ENCODE results near the gene RILP. TPM values are rescaled to one million over a fixed set of nuclear protein-coding genes. Genes with fewer than 3 reads are reported as not detected.

RILP gene
- total RNA-seq, 1 experiment from 2014 or later: 11.6 TPM

DNA sequence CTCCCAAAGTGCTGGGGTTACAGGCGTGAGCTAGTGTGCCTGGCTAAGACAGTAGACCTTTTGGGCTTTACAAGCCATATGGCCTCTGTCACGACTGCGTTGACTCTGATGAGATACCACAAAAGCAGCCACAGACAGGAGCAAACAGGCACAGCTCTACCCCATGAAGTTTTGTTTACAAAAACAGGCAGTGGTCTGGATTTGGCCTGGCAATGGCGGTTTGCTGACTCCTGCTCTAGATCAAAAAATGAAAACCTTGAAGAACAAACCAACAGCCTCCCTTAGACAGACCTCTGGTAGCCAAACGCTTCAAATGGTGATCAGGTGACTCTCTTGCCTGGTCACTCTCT, 41.7 kb downstream of the RILP start:
- no TSS peak for BruUV-seq (replicated peaks)
- H3K4me1 ChIP-seq (ENCODE audit: control insufficient read depth in 1 of 2, insufficient read depth in 2 of 2, low read length in 2 of 2): no peaks in the 10 kb centered on the region
- no peaks in the 10 kb centered on the region for H3K27me3 ChIP-seq (ENCODE audit: insufficient read depth, low read length)
- no peak overlapping the region for H3K4me2 ChIP-seq (ENCODE audit: low read length)
- no peak overlapping the region for H3K27ac ChIP-seq (ENCODE audit: low read depth, low read length)
- H3K4me3 ChIP-seq (replicated peaks in 1 of 2; ENCODE audit: low read depth in 1 of 2, low read length in 2 of 2): no peak overlapping the region
- TF ChIP-seq CBX3 (IDR thresholded peaks at IDR 0.05; ENCODE audit: low read depth) (no peak), TCF7L2 (IDR thresholded peaks at IDR 0.05; ENCODE audit: borderline replicate concordance, extremely low read depth, insufficient read depth, insufficient read length) (no peak), ZBTB33 (IDR thresholded peaks at IDR 0.05; ENCODE audit: extremely low read depth, insufficient replicate concordance, low read length) (no peak), ELF1 (IDR thresholded peaks at IDR 0.05; ENCODE audit: borderline replicate concordance, low read depth) (no peak), YY1 (IDR thresholded peaks at IDR 0.05; ENCODE audit: extremely low read depth, insufficient replicate concordance, low read depth, low read length) (no peak)
- no peaks in the 10 kb centered on the region for H3K79me2 ChIP-seq (ENCODE audit: insufficient read depth, low read length)
- CTCF ChIA-PET: no interaction called here
- no peak overlapping the region for H3K9ac ChIP-seq (ENCODE audit: low read length)
- H3K9me3 ChIP-seq (ENCODE audit: control insufficient read depth in 1 of 2, insufficient read depth in 1 of 2, low read depth in 1 of 2, low read length in 2 of 2): no peaks in the 10 kb centered on the region
- POLR2A ChIA-PET: no interaction called here
- DNase-seq (ENCODE audit: low read depth, low spot score) (no peak), ATAC-seq (no peak)
- H3K9me2 ChIP-seq (ENCODE audit: insufficient read depth): no peaks in the 10 kb centered on the region
- intact Hi-C loops (cut with micrococcal nuclease): no loop called here
- RAD21 ChIA-PET (ENCODE audit: low non-redundant PET in 1 of 2, low total read pairs in 2 of 2, uncharacterized antibody in 2 of 2, unreplicated experiment in 2 of 2): no interaction called here
- H3K36me3 ChIP-seq (ENCODE audit: control insufficient read depth in 1 of 2, insufficient read depth in 2 of 2, low read length in 2 of 2): no peaks in the 10 kb centered on the region
- no peak overlapping the region for H2AFZ ChIP-seq (ENCODE audit: low read depth, low read length, poor library complexity, severe bottlenecking)
- H4K20me1 ChIP-seq (ENCODE audit: insufficient read depth): no peaks in the 10 kb centered on the region

DNA sequence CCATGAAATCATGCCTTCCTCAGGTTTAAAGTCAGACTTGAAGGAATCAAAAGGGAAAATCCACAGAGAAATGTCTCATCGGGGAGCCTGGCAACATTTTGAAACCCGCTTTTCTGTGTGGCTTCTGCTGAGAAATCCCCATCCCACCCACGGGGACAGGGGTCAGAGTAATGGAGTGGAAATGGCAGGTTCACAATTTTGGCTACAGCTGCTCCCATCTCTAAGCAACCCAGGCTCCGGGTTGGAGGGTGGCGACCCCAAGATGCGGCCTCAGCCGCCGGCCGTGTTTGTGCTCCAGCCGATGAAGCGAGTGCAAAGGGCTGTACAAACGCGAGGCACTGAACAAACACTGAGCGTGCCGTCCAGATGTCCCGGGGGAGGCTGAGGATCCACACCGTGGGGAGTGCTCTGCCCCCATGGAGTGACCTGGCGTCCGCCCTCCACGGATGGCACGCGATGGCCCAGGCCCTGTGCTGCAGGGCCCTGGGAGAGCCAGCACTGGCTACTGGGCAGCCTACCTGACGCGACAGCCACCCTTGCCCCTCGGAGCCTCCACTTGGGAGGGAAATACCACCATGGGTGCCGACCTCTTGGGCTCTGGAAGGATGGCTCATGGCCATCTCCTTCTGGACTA, 43.2 kb downstream of the RILP start:
- Histone ChIP-seq H3K9me2 (ENCODE audit: insufficient read depth) (no peaks in the 10 kb centered on the region), H4K20me1 (ENCODE audit: insufficient read depth) (no peaks in the 10 kb centered on the region), H3K4me2 (ENCODE audit: low read length) (no peak overlapping the region), H3K27ac (ENCODE audit: low read depth, low read length) (no peak overlapping the region), H2AFZ (ENCODE audit: low read depth, low read length, poor library complexity, severe bottlenecking) (no peak overlapping the region), H3K9me3 (ENCODE audit: control insufficient read depth in 1 of 2, insufficient read depth in 1 of 2, low read depth in 1 of 2, low read length in 2 of 2) (peaks cover 5 to 7% of the 10 kb centered on the region in 2 experiments; a peak in 2 of 4 replicates), H3K9ac (ENCODE audit: low read length) (no peak overlapping the region), H3K79me2 (ENCODE audit: insufficient read depth, low read length) (no peaks in the 10 kb centered on the region), H3K27me3 (ENCODE audit: insufficient read depth, low read length) (no peaks in the 10 kb centered on the region), H3K36me3 (ENCODE audit: control insufficient read depth in 1 of 2, insufficient read depth in 2 of 2, low read length in 2 of 2) (no peaks in the 10 kb centered on the region), H3K4me3 (replicated peaks in 1 of 2; ENCODE audit: low read depth in 1 of 2, low read length in 2 of 2) (no peak overlapping the region), H3K4me1 (ENCODE audit: control insufficient read depth in 1 of 2, insufficient read depth in 2 of 2, low read length in 2 of 2) (no peaks in the 10 kb centered on the region)
- no TSS peak for BruUV-seq (replicated peaks)
- TF ChIP-seq YY1 (IDR thresholded peaks at IDR 0.05; ENCODE audit: extremely low read depth, insufficient replicate concordance, low read depth, low read length) (no peak), ZFX (IDR thresholded peaks at IDR 0.05) (no peak), ATF3 (IDR thresholded peaks at IDR 0.05) (no peak), ZNF274 (IDR thresholded peaks at IDR 0.05; ENCODE audit: low read depth, low read length) (no peak)
- no peak for ATAC-seq
- ChIA-PET POLR2A (no interaction called here), RAD21 (ENCODE audit: low non-redundant PET in 1 of 2, low total read pairs in 2 of 2, uncharacterized antibody in 2 of 2, unreplicated experiment in 2 of 2) (no interaction called here), CTCF (no interaction called here)
- intact Hi-C loops (cut with micrococcal nuclease): no loop called here
- no peak for DNase-seq (ENCODE audit: low read depth, low spot score)

Data from HCT116 (cell line).